ELR (cell line): ENCODE results near the gene SERPINB4.
"Not testable (repeated sequence)": the region's sequence is repeated elsewhere in the genome, so short reads cannot be mapped to it uniquely, and the experiment has no call there.

ENCODE experiments used
- DNase-seq: peaks from one replicate; pipeline ENCODE4 v3.0.0-alpha.2; 2015; ENCODE audit warnings: low read depth

Gene SERPINB4

DNA sequence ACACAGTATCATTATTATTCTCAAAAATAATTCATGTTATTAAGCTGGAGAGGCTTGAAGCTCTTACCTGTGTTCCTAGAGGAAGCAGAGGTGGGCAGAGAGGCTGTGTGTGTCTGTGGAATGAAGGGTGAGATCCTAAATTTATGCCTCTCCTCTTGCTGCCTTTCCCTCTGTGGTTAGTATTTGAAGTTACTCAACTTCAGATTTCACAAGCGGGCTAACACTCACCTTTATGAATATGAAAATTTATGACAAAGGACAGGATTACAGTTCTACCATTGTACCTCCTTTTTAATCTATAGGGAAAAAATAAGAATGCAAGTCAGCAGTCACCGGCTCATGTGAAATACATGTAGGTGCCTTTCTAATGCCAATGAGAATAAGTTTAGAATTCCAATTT is at the start of gene SERPINB4:
Gene SERPINB4 (minus strand): TSS at position 115 of the 400 bp plus-strand sequence. CDS start 679 bp downstream, outside the sequence.
- not testable (repeated sequence) for DNase-seq

DNA sequence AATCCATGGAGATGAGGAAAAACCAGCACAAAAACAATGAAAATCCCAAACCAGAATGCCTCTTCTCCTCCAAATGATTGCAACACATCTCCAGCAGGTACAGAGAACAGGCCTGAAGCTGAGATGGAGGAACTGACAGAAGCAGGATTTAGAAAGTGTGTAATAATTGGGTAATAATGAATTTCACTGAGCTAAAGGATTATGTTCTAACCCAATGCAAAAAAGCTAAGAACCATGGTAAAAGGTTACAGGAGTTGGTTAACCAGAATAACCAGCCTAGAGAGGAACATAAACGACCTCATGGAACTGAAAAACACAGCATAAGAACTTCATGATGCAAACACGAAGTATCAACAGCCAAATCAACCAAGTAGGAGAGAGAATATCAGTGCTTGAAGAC is 45.0 kb upstream of the SERPINB4 start:
- DNase-seq = no peak

DNA sequence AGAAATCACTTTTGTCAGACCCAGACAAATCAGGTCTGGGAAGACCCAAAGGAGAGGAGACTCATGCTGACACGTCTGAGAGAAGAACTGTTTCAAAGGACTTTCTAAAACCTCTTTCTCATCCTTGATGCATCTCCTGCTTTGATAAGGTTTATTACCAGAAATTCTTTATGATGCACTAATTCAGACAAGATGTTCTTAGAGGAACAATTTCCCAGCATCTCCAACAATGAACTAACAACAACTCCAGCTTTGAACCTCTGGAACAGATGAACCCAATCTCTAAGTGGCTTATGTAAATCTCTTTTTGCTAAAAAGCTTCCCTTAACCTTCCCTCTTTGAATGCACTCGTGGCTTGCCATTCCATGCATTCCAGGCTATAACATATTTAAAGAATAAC is 42.8 kb upstream of the SERPINB4 start:
- DNase-seq = no peak

DNA sequence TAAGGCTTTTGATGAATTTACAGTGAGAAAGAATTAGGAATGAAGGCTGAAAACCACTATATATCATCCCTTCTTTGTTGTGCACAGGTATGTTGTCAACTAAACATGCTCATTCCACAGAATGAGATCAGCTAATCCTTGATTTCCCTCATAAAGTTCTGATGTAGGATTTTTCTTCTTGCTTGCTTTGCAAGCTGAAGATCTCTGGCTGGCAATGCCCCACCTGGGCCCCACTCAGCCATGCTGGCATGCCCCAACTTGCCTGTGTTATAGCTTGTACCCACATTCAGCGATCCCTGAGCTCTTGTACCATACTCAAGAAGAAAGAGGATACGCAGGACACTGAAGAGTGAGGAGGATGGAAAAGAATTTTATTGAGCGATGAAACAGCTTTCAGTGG is 40.7 kb upstream of the SERPINB4 start:
- no peak for DNase-seq

DNA sequence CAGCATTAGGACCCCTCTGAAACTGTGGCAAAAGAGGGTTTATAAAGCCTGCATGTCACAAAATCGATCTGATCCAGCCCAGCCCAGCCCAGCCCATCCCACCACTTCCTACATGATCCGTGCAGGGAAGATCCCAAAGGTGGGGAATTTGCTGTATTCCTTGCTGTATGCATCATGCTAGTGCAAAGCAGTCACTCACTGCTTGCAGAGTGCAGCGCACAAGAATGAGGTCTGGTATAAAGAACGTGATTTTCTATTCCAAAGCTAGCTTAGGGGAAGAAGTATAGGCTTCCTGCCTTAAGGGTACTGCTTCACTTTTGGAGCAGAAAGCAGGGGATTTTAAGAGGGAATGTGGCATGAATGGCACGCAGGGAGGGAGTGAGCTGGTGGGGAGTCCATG is 39.8 kb upstream of the SERPINB4 start:
- DNase-seq = no peak

DNA sequence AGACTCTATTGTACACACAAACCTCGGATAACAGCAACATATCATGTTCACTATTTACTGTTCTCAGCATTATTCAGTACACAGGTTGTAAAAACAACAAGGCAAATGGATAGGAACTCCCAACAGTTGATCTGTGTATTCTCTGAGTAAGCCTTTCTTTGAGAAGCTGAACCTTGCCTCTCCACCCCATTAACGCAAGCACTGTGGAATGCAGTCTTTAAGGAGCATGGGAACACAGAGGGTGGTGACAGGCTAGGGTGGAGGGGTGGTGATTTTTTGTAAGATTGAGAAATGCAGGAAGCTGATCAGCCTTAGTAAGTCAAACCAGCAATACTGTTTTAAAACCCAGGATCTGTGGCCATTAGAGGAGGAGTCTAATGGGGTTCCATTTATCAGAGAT is 39.1 kb upstream of the SERPINB4 start:
- peak; percentile 97 for DNase-seq

DNA sequence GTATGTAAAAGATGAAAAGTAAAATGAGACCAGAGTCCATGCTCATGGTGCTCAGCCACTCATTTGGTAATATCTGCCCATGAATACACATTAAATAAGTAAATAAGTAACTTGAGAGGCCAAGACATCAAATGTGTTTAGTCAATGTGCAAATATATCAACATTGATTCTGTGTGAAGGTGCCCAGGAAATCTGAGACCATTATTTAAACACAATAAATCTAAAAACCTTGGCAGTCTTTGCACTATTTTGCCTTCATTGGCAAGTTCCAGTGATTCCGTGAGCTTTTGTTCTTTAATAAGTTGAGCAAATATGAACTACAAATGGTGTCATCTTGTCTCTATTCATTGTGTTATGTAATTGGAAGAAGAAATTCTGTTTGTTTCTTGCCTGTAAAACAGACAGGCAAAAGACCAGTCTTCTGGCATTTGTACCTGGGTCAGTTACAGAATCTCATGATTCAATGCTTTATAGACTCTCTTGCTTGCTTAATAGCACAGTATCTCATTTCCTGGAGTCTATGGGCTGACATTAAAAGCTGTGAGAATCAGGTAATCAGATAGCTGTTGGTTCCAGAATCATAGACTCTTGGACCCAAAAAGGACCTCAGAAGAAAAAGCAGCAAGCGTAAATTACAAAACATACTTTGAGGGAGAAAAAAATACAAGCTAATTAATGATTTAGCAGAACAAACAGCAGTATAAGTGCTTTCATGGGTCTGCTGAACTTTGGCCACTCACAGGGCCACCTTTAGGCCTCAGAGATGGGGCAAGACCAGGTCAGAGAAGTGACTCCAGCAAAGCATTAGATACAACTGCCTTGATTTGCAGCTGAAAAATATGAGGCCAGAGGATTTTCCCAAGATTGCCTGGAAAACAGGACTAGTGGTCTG is 37.6 kb upstream of the SERPINB4 start:
- DNase-seq = no peak

DNA sequence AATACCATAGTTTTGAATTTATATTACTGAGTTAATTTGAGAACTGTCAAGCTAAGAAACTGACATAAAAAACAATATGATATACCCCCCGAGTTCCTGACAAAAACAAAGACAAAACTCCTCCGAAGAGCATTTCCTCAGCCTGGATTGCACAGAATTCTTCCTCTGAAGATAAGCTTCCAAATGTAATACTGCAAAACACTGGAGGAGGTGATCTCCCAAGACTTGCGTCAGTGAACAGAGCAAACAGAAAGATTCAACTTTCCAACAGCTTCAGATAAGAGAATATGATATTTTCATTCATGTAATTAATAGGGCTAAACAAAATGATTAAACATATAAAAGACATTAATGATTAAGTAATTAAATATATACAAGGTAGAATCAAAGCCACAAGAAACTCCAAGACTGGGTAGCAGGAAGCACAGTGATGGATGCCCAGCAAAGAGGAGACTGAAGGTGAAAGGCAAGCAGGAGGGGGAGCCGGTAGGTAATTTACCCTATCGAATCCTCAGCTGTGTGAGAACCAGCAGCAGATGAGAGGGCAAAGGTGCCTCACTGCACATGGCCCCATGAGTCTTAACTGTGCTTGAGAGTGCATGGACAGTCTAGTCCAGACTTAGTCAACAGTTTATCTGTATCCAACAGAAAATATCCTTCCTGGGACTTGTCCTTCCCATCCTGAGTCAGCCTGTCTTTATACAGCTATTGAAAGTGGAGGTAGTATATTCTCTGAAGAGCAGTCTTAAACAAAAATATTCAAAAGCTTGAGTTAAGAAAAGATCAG is 36.0 kb upstream of the SERPINB4 start:
- DNase-seq = no peak

DNA sequence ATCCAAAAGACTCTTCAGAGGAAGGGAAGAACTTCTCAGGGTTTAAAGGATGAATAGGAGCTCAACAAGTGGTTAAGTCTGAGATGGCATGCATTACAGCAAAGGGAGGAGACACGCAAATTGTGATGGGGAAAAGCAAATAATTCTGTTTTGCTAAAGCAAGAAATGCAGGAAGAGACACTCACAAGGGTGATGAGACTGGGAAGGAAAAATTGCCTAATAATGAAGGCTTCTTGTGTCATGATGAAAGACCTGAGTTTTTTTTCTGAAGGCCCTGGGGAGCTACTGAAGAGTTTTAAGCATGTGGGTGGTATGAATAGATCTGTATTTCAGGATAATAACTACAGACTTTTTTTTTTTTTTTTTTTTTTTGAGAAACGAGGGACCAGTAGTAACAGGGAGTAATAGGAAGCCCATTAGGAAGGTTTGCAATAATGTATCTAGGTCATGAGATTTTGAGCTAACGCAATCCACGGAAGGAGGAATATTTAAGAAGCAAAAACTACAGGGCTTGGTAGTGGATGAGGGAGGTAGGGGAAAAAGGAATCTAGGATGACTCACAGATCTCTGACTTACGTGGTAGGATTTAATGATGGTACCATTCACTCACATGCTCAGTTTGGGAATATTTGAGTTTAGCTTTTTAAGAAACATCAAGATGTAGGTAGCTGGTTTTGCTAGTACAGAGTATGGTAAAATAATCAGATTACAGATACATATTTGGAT is 33.6 kb upstream of the SERPINB4 start:
- DNase-seq = peak; percentile 59

DNA sequence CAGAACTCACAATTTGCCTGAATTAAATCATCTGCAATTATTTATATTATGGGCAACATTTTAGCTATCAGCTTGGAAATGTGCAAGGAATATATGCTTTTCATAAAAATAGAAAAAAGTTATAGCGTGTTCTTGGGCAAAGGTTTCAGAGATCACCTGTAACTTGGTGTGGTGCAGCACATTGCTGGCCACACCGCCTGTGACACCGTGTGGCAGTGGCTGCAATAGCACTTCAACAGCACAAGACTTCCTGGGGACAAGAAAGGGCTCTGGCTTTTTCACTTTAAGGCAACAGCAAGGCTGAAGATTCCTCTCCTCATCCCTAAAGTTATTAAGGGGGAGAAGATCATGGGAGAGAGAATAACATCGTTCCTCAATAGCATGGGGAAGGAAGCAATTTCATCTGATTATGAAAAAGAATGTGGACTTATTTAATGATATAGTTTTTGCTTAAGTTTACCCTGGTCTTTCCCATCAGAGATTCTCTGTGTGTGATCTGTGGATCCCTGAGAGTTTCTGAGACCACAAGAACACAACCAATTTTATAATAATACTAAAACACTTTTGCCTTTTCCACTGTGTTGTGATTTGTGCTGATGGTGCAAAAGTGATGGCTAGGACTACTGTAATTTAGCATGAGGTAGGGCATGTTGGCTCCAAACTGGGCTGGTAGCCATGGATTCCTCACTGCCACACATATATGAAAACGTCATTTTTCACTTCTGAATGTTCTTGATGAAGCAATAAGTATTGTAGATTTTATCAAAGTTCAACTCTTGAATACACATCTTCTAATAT is 32.7 kb upstream of the SERPINB4 start:
- DNase-seq = peak; percentile 49

DNA sequence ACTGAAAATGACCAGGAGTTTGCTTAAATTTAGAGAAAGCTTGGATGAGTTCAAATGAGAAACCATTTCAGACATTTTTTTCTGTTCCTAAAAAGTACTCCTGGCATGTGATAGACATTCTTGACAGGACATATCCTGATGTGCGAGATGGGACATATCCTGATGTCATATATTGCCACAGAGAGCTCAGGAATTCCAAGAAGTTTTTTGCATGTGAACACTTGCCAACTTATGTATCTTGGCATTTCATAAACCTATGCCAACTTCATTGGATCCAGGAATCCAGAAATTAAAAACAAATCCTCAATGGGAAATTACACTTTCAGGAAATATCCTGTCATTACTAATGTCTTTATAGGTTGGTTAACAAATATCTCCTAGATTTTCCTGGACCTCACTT is 20.5 kb upstream of the SERPINB4 start:
- DNase-seq = no peak

DNA sequence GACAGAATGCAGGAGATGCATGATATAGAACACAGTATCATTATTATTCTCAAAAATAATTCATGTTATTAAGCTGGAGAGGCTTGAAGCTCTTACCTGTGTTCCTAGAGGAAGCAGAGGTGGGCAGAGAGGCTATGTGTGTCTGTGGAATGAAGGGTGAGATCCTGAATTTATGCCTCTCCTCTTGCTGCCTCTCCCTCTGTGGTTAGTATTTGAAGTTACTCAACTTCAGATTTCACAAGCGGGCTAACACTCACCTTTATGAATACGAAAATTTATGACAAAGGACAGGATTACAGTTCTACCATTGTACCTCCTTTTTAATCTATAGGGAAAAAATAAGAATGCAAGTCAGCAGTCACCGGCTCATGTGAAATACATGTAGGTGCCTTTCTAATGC is 17.7 kb upstream of the SERPINB4 start, which contains the start of gene SERPINB3:
Gene SERPINB3 (minus strand): TSS at position 144 of the 400 bp plus-strand sequence. CDS start 677 bp downstream, outside the sequence.
- DNase-seq = not testable (repeated sequence)

DNA sequence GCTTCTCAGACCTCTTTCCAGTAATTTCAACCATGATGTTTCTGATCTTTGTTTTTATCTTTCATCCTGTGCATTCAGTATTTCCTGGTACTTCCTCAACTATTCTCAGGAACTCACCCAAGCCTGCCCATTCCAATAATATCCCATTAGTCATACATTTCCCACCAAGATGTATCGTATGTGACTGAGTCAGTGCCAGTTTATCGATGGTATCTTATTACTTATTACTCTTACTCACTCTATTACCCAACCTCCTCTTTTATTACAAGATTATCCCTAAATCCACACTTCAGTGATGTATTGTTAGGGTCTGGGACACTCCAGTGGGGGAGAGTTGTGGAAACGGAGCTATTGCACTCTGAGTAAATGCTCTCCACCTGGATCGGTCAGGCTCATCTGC is 14.9 kb upstream of the SERPINB4 start:
- peak; percentile 75 for DNase-seq

DNA sequence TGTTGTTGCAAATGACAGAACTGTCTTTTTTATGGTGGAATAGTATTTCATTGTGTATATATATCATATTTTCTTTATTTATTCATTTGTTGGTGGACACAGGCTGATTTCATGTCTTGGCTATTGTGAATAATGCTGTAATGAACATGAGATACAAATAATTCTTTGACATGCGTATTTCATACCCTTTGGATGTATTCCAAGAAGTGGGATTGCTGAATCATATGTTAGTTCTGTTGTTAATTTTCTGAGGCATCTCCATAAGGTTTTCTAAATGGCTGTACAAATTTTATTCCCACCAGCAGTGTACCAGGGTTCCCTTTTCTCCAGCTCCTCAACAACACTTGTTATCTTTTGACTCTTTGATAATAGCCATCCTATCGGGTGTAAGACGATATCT is 6.2 kb upstream of the SERPINB4 start:
- peak; percentile 35 for DNase-seq

DNA sequence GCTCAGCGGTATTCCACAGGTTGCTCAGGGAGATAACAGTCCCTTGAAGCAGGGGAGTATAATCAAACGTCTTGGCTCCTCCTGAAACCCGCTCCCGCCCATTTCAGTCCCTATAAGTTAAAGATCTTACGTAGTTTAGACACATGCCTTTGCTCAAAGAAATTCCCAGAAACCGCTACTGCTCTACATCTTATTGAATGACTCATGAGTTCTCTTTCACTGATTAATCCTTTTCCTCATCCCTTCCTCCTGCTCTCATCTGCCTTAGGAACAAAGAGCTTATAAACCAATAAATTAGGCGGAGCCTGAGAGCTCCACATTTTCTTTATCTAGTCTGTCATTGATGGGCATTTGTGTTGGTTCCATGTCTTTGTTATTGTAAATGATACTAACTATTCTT is 4.2 kb upstream of the SERPINB4 start:
- peak; percentile 85 for DNase-seq

DNA sequence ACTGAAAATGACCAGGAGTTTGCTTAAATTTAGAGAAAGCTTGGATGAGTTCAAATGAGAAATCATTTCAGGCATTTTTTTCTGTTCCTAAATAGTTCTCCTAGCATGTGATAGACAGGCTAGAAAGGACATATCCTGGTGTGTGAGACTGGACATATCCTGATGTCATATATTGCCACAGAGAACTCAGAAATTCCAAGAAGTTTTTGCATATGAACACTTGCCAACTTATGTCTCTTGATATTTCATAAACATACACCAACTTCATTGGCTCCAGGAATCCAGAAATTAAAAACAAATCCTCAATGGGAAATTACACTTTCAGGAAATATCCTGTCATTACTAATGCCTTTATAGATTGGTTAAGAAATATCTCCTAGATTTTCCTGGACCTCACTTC is 2.9 kb upstream of the SERPINB4 start:
- DNase-seq = peak; percentile 15

DNA sequence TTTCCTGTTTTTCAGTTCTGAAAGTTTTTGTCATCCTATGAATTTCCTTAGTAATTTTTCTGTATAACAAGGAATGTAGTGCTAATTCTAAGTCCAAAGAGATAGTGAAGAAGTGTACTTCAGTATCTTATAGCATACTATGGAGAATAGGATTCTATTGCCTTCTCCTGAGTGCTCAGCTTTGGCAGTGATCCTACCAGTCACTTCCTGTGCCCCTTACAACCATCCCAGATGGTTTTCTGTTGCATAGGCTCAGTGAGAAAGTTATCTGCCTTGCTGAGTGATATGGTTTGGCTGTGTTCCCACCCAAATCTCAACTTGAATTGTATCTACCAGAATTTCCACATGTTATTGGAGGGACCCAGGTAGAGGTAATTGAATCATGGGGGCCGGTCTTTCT is 638 bp upstream of the SERPINB4 start:
- not testable (repeated sequence) for DNase-seq

DNA sequence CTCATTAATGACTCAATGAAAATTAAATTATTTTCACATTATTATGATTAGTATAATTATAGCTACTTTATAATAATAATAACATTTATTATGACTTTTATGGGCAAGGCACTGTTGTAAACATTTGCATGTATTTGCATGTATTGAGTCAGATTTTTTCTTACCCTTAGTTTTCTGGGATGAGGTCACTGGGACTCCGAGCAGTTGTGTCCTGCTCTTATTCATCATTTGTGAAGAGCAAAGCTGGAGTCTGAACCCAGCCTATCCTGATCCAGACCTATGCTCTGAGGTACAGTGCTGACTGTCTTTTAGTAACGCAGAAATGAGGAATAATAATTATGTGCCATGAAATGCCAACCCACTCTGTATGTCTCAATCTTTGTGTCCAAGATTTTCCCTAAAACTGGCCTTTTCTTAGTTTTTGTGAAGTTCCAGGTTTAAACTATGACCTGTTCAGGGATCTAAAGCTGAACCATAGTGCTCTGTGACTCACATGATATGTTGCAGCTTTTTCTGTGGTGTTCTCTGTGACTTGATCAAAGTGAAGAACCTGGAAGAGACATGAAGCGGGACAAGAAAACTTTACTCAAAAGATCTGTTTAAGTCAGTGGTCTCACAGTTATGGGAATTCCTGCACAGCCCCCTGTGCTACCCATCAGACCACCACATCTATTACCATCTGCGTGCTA is 1.2 kb downstream of the SERPINB4 start:
- DNase-seq = peak; percentile 63

DNA sequence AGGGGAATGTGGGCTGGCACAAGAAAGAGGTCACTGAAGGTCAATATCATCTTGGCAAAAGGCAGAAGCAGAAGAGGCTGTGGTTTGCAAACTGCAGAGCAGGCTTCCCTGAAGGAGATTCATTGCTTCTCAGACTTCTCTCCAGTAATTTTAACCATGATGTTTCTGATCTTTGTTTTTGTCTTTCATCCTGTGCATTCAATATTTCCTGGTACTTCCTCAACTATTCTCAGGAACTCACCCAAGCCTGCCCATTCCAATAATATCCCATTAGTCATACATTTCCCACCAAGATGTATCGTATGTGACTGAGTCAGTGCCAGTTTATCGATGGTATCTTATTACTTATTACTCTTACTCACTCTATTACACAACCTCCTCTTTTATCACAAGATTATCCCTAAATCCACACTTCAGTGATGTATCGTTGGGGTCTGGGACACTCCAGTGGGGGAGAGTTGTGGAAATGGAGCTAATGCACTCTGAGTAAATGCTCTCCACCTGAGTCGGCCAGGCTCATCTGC is 2.8 kb downstream of the SERPINB4 start:
- DNase-seq = peak; percentile 74

DNA sequence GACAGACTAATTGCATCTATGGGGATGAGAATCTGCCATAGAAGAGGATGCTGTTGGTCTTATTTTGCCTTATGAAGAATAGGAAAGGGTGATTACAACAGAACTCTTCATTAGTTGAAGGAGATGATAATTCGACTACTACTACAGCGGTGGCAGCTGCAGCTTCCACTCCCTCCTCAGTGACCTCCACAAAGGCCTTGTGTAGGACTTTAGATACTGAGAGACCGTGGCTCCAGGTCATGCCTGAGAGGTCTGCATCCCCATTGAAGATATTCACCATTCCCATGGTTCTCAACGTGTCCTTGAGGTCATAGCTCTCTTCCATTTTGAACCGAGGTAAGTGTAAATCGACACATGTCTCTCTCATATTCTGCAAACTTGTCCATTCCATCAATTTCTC is 6.4 kb downstream of the SERPINB4 start:
- no peak for DNase-seq

DNA sequence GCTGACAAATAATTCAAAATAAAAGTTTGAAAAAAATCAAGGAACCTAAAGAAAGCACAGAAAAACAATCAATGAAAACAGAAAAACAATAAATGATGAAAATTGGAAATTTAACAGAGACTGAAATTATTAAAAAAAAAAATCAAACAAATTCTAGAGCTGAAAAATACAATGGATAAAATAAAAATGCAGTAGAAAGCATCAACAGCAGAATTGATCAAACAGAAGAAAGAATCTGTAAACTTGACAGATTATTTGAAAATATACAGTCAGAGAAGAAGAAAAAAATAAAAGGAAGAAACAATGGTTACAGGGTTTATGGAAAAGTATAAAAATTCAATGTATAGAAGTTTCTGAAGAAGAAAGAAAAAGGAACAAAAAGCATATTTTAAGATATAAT is 16.2 kb downstream of the SERPINB4 start:
- DNase-seq = no peak
